ENCODE results near the gene DMAC2L.
"Not testable (repeated sequence)": the region's sequence is repeated elsewhere in the genome, so short reads cannot be mapped to it uniquely, and the experiment has no call there.

DMAC2L gene

GRCh38 chr14:50362764-50363713, 50.9 kb downstream of the DMAC2L start:
- TF ChIP-seq, protein P1, sequence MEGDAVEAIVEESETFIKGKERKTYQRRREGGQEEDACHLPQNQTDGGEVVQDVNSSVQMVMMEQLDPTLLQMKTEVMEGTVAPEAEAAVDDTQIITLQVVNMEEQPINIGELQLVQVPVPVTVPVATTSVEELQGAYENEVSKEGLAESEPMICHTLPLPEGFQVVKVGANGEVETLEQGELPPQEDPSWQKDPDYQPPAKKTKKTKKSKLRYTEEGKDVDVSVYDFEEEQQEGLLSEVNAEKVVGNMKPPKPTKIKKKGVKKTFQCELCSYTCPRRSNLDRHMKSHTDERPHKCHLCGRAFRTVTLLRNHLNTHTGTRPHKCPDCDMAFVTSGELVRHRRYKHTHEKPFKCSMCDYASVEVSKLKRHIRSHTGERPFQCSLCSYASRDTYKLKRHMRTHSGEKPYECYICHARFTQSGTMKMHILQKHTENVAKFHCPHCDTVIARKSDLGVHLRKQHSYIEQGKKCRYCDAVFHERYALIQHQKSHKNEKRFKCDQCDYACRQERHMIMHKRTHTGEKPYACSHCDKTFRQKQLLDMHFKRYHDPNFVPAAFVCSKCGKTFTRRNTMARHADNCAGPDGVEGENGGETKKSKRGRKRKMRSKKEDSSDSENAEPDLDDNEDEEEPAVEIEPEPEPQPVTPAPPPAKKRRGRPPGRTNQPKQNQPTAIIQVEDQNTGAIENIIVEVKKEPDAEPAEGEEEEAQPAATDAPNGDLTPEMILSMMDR (conservative IDR thresholded peaks at IDR 0.05) = no peak
- no peak for TF ChIP-seq ZFX (IDR thresholded peaks at IDR 0.05)
- no peak overlapping the region for H3K27ac ChIP-seq

DNA sequence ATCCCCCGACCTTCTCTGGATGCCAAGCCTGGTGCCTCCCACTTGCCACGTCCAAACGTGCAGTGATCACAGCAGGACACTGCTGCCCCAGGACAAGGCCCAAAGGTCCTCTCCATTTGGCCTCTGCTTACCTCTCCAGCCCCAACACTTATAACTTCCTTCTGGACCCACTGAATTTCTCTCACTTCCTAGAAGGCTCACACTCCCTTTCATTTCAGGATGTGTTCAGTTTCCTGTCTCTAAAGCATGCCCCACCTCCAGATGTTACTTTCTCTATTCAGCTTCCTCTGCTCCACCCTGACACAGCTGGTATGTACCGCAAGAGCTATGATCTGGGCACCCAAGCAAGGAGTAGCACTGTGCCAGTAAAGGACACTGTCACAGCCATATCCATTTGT, 51.6 kb downstream of the DMAC2L start:
- TF ChIP-seq ZFX (IDR thresholded peaks at IDR 0.05) = no peak
- TF ChIP-seq, protein P1 (conservative IDR thresholded peaks at IDR 0.05) = no peak
- H3K27ac ChIP-seq = no peak overlapping the region

DNA sequence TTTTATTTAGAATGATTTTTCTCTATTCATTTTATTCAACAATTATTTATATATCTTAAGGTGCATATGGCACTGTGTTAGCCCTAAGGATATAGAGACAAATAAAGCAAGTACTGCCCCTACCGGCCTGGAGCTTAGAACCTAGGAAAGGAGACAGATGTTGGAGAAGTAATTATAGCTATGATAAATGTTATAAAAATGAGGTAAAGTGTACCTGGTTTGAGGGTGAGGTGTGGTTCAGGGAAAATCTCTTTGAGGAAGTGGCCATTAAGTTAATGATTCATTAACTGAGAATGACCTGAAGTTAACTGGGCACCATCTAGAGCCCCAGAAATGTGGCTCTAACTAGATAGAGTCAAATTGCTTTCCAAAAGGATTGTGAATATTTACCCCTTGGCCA, 52.7 kb downstream of the DMAC2L start:
- H3K27ac ChIP-seq = no peak overlapping the region
- TF ChIP-seq, protein P1 (conservative IDR thresholded peaks at IDR 0.05) = no peak
- no peak for TF ChIP-seq ZFX (IDR thresholded peaks at IDR 0.05)

- H3K27ac ChIP-seq = not testable (repeated sequence)
Measured at GRCh38 chr14:50365572-50365971, 53.4 kb downstream of the DMAC2L start.

GRCh38 chr14:50366115-50366514, 54.0 kb downstream of the DMAC2L start:
- no peak overlapping the region for H3K27ac ChIP-seq
- TF ChIP-seq ZFX (IDR thresholded peaks at IDR 0.05) = no peak
- TF ChIP-seq, protein P1 (conservative IDR thresholded peaks at IDR 0.05) = no peak

GRCh38 chr14:50366589-50366988, 54.5 kb downstream of the DMAC2L start:
- no peak overlapping the region for H3K27ac ChIP-seq
- TF ChIP-seq, protein P1 (conservative IDR thresholded peaks at IDR 0.05) = no peak
- TF ChIP-seq ZFX (IDR thresholded peaks at IDR 0.05) = no peak

DNA sequence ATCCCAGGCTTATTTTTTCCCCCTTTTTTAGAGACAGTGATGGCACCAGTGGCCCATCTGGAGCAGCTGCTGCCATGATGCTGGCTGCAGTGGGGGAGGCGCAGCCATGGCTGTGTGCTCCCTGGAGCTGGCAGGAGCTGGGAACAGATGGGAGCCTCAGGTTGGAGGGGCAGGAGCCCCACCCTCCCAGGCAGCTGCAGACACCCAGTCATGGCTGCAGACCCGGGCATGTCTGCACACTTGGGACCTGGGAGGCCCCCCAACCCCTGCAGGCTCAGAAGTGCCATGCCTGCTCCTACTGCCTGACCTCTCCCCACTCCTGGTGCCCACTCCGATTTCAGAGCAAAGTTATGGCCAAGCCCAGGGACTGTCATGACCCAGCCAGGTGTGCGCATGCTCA, 59.4 kb downstream of the DMAC2L start:
- TF ChIP-seq, protein P1 (conservative IDR thresholded peaks at IDR 0.05) = no peak
- TF ChIP-seq ZFX (IDR thresholded peaks at IDR 0.05) = no peak
- H3K27ac ChIP-seq = no peak overlapping the region

GRCh38 chr14:50373959-50374358, 61.8 kb downstream of the DMAC2L start:
- no peak overlapping the region for H3K27ac ChIP-seq

More at GRCh38 chr14:50373959-50374358, 61.8 kb downstream of the DMAC2L start:
- TF ChIP-seq, protein P1 (conservative IDR thresholded peaks at IDR 0.05) = no peak
- no peak for TF ChIP-seq ZFX (IDR thresholded peaks at IDR 0.05)
